Neural crest cell (in vitro differentiated cells): ENCODE data around the gene KRTAP10-11. TPM values are rescaled to one million over a fixed set of nuclear protein-coding genes. Genes with fewer than 3 reads are reported as not detected.

Experiments
- DNase-seq: peaks from one replicate; pipeline ENCODE4 v3.0.0; 2021; ENCODE audit warnings: low read depth, mixed read lengths, low spot score
- H3K27ac Mint-ChIP-seq: one replicate; pipeline ENCODE4 v1.8.0; 2021; ENCODE audit warnings: mild to moderate bottlenecking, mixed read lengths; ENCODE audit not compliant: unreplicated experiment
- H3K27me3 Mint-ChIP-seq: 2 replicates; pipeline ENCODE4 v1.8.0; 2021; ENCODE audit warnings: low read depth, mild to moderate bottlenecking, mixed read lengths
- H3K36me3 Mint-ChIP-seq: 2 replicates; pipeline ENCODE4 v1.8.0; 2021; ENCODE audit warnings: low read depth, mild to moderate bottlenecking, mixed read lengths
- H3K4me1 Mint-ChIP-seq: 2 replicates; pipeline ENCODE4 v1.8.0; 2021; ENCODE audit warnings: mixed read lengths
- H3K4me3 Mint-ChIP-seq: one replicate; pipeline ENCODE4 v1.8.0; 2021; ENCODE audit warnings: mild to moderate bottlenecking, mixed read lengths
- H3K9me3 Mint-ChIP-seq: 2 replicates; pipeline ENCODE4 v1.8.0; 2021; ENCODE audit warnings: mixed read lengths
- CTCF ChIP-seq: fragments of 200-600 bp; sonication (generic); conservative IDR thresholded peaks from 2 replicates; pipeline ENCODE4 v1.5.0; 2021; ENCODE audit warnings: antibody characterized with exemption, mild to moderate bottlenecking
- total RNA-seq: library from RNA; stranded (reverse); gene quantifications from 2 replicates; pipeline ENCODE4 v1.2.1, GENCODE V29; 2021

KRTAP10-11 gene
- total RNA-seq, 1 donor from 2014 or later: not detected

- Mint-ChIP-seq H3K9me3 (peaks cover 6% of the 10 kb centered on the region), H3K27ac (no peak overlapping the region), H3K36me3 (peaks cover 6% of the 10 kb centered on the region), H3K4me3 (no peak overlapping the region), H3K27me3 (peaks cover 43% of the 10 kb centered on the region), H3K4me1 (peaks cover 16% of the 10 kb centered on the region)
- DNase-seq: no peak
- TF ChIP-seq CTCF: no peak
These were observed 45.5 kb downstream of the KRTAP10-11 start for GRCh38 chr21:44691686-44692085.

- no peak for TF ChIP-seq CTCF
- Mint-ChIP-seq H3K27me3 (peaks cover 38% of the 10 kb centered on the region), H3K36me3 (peaks cover 6% of the 10 kb centered on the region), H3K27ac (no peak overlapping the region), H3K4me1 (peaks cover 17% of the 10 kb centered on the region), H3K4me3 (no peak overlapping the region), H3K9me3 (peaks cover 6% of the 10 kb centered on the region)
- no peak for DNase-seq
These were observed 46.7 kb downstream of the KRTAP10-11 start for GRCh38 chr21:44692798-44693512.

- H3K36me3 Mint-ChIP-seq: peaks cover 6% of the 10 kb centered on the region
- peaks cover 45% of the 10 kb centered on the region for H3K27me3 Mint-ChIP-seq
These were observed 48.6 kb downstream of the KRTAP10-11 start for GRCh38 chr21:44694776-44695175.

GRCh38 chr21:44695184-44695583, 49.0 kb downstream of the KRTAP10-11 start:
- Mint-ChIP-seq H3K4me3 (no peak overlapping the region), H3K36me3 (peaks cover 6% of the 10 kb centered on the region), H3K27ac (peak overlapping the region; percentile 67), H3K4me1 (peaks cover 33% of the 10 kb centered on the region), H3K9me3 (peaks cover 6% of the 10 kb centered on the region), H3K27me3 (peaks cover 46% of the 10 kb centered on the region)
- TF ChIP-seq CTCF: no peak
- no peak for DNase-seq

More at GRCh38 chr21:44694776-44695175, 48.6 kb downstream of the KRTAP10-11 start:
- no peak for DNase-seq
- no peak overlapping the region for H3K4me3 Mint-ChIP-seq
- H3K4me1 Mint-ChIP-seq: peaks cover 29% of the 10 kb centered on the region
- H3K27ac Mint-ChIP-seq: no peak overlapping the region
- peaks cover 6% of the 10 kb centered on the region for H3K9me3 Mint-ChIP-seq
- no peak for TF ChIP-seq CTCF

GRCh38 chr21:44695641-44696040, 49.4 kb downstream of the KRTAP10-11 start:
- DNase-seq: no peak
- H3K27me3 Mint-ChIP-seq: peaks cover 42% of the 10 kb centered on the region
- H3K4me1 Mint-ChIP-seq: peaks cover 33% of the 10 kb centered on the region
- no peak for TF ChIP-seq CTCF
- peaks cover 6% of the 10 kb centered on the region for H3K9me3 Mint-ChIP-seq
- peaks cover 6% of the 10 kb centered on the region for H3K36me3 Mint-ChIP-seq
- H3K4me3 Mint-ChIP-seq: no peak overlapping the region
- H3K27ac Mint-ChIP-seq: peak overlapping the region; percentile 67
